SK-N-SH (cell line): ENCODE measurements around the gene TMEM150C.

ENCODE experiments used
- CTCF ChIP-seq: fragments of 200-600 bp; sonication (generic); IDR thresholded peaks from 2 replicates; pipeline ENCODE4 v1.6.1; 2017; ENCODE audit warnings: antibody characterized with exemption, mild to moderate bottlenecking, moderate library complexity
- EP300 ChIP-seq, 2 experiments: IDR thresholded peaks; 2 replicates each; pipeline versions ENCODE4 v1.4.0 to v1.6.1; 2012; ENCODE audit warnings: borderline replicate concordance in 1 of 2, low read depth in 1 of 2, low read length in 1 of 2
- FOXM1 ChIP-seq: IDR thresholded peaks from 2 replicates; pipeline ENCODE4 v1.4.0; 2012; ENCODE audit warnings: low read depth, mild to moderate bottlenecking
- JUND ChIP-seq: IDR thresholded peaks from 2 replicates; pipeline ENCODE4 v1.4.0; 2012
- MAX ChIP-seq: IDR thresholded peaks from 2 replicates; pipeline ENCODE4 v1.4.0; 2012; ENCODE audit warnings: low read depth
- MXI1 ChIP-seq: IDR thresholded peaks from 2 replicates; pipeline ENCODE4 v1.6.1; 2012; ENCODE audit warnings: mild to moderate bottlenecking, low read depth, low read length, improper control_type of control experiment
- NRF1 ChIP-seq: IDR thresholded peaks from 2 replicates; pipeline ENCODE4 v1.6.1; 2012; ENCODE audit warnings: low read depth, mild to moderate bottlenecking, low read length
- POLR2AphosphoS5 ChIP-seq: IDR thresholded peaks from 2 replicates; pipeline ENCODE4 v1.6.1; 2012; ENCODE audit warnings: low read depth, low read length
- RCOR1 ChIP-seq: fragments of 150-350 bp; IDR thresholded peaks from 2 replicates; pipeline ENCODE4 v1.6.1; 2017; ENCODE audit warnings: antibody characterized with exemption, low read length
- RFX5 ChIP-seq: IDR thresholded peaks from 2 replicates; pipeline ENCODE4 v1.6.1; 2012; ENCODE audit warnings: mild to moderate bottlenecking, improper control_type of control experiment, low read length
- TF ChIP-seq, protein P1 (sequence below): IDR thresholded peaks from 2 replicates; pipeline ENCODE4; 2012

- TF ChIP-seq CTCF: no peak
- no peak for TF ChIP-seq POLR2AphosphoS5
- no peak for TF ChIP-seq NRF1
- TF ChIP-seq RFX5: no peak
- TF ChIP-seq, protein P1, sequence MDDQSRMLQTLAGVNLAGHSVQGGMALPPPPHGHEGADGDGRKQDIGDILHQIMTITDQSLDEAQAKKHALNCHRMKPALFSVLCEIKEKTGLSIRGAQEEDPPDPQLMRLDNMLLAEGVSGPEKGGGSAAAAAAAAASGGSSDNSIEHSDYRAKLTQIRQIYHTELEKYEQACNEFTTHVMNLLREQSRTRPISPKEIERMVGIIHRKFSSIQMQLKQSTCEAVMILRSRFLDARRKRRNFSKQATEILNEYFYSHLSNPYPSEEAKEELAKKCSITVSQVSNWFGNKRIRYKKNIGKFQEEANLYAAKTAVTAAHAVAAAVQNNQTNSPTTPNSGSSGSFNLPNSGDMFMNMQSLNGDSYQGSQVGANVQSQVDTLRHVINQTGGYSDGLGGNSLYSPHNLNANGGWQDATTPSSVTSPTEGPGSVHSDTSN: no peak
- no peak for TF ChIP-seq FOXM1
- TF ChIP-seq MXI1: no peak
- TF ChIP-seq MAX: no peak
- TF ChIP-seq EP300 (IDR thresholded peaks at IDR 0.05; ENCODE audit: borderline replicate concordance in 1 of 2, low read depth in 1 of 2, low read length in 1 of 2): no peak
- TF ChIP-seq RCOR1: no peak
- no peak for TF ChIP-seq JUND
Measured at GRCh38 chr4:82515705-82516104, 46.1 kb downstream of the TMEM150C start.
